NCI-H2107 treated with DMSO at 0.1 percent for 48 hours (cell line): ENCODE results near the gene THNSL1.
"Not testable (repeated sequence)": the region's sequence is repeated elsewhere in the genome, so short reads cannot be mapped to it uniquely, and the experiment has no call there.

ENCODE experiments used
- DNase-seq: peaks from one replicate; lab custom pipeline; 2025; ENCODE audit not compliant: unreplicated experiment; lab: John Stamatoyannopoulos, UW

THNSL1 gene

GRCh38 chr10:24993237-24993958, 23.0 kb upstream of the THNSL1 start:
- DNase-seq: no peak

GRCh38 chr10:24995072-24995471, 21.3 kb upstream of the THNSL1 start:
- no peak for DNase-seq

- no peak for DNase-seq
These were observed 18.4 kb upstream of the THNSL1 start for GRCh38 chr10:24998044-24998443.

- not testable (repeated sequence) for DNase-seq
These were observed 4.8 kb upstream of the THNSL1 start for GRCh38 chr10:25011591-25011990.

- no peak for DNase-seq
These were observed 1.8 kb upstream of the THNSL1 start for GRCh38 chr10:25014579-25014978.

GRCh38 chr10:25015828-25016375, 510 bp upstream of the THNSL1 start, which contains the start of gene ENKUR:
TSS of gene ENKUR (minus strand) at chr10:25016158. CDS start at chr10:25015936, 222 bp downstream.
- DNase-seq: peak; percentile 86

- DNase-seq: peak; percentile 14
These were observed 760 bp downstream of the THNSL1 start for GRCh38 chr10:25017154-25017590.

GRCh38 chr10:25017661-25018060, 1.2 kb downstream of the THNSL1 start:
- no peak for DNase-seq

- no peak for DNase-seq
These were observed 2.3 kb downstream of the THNSL1 start for GRCh38 chr10:25018703-25019102.

- no peak for DNase-seq
These were observed 6.9 kb downstream of the THNSL1 start for GRCh38 chr10:25023278-25023677.

- DNase-seq: no peak
These were observed 8.1 kb downstream of the THNSL1 start for GRCh38 chr10:25024528-25024927.

GRCh38 chr10:25026463-25026862, 10.1 kb downstream of the THNSL1 start:
- DNase-seq: no peak

- no peak for DNase-seq
These were observed 12.3 kb downstream of the THNSL1 start for GRCh38 chr10:25028711-25029110.

GRCh38 chr10:25029519-25029918, 13.1 kb downstream of the THNSL1 start:
- DNase-seq: no peak

GRCh38 chr10:25036381-25036780, 20.0 kb downstream of the THNSL1 start:
- no peak for DNase-seq

GRCh38 chr10:25038325-25038724, 21.9 kb downstream of the THNSL1 start:
- DNase-seq: no peak

- DNase-seq: no peak
These were observed 23.1 kb downstream of the THNSL1 start for GRCh38 chr10:25039531-25039930.

- no peak for DNase-seq
These were observed 30.2 kb downstream of the THNSL1 start for GRCh38 chr10:25046641-25047040.

GRCh38 chr10:25047088-25047487, 30.7 kb downstream of the THNSL1 start:
- DNase-seq: no peak

GRCh38 chr10:25047591-25048301, 31.3 kb downstream of the THNSL1 start:
- no peak for DNase-seq

- DNase-seq: no peak
These were observed 32.0 kb downstream of the THNSL1 start for GRCh38 chr10:25048450-25048849.

GRCh38 chr10:25049966-25050365, 33.6 kb downstream of the THNSL1 start:
- DNase-seq: no peak
